WERI-Rb-1 (cell line): Measurements from ENCODE around the gene POLH.
"Not testable (repeated sequence)": the region's sequence is repeated elsewhere in the genome, so short reads cannot be mapped to it uniquely, and the experiment has no call there.

Experiments
- DNase-seq: peaks from one replicate; pipeline ENCODE4 v3.0.0-alpha.2; 2020
- H3K27ac ChIP-seq: fragments of 250-450 bp; sonication (Bioruptor Pico); 2 replicates; pipeline ENCODE4 v1.5.1; 2020; ENCODE audit warnings: mild to moderate bottlenecking, moderate library complexity
- H3K27me3 ChIP-seq: fragments of 250-450 bp; sonication (Bioruptor Pico); 2 replicates; pipeline ENCODE4 v1.5.1; 2021; ENCODE audit warnings: mild to moderate bottlenecking, low read depth, moderate library complexity; ENCODE audit not compliant: insufficient read depth, severe bottlenecking
- H3K36me3 ChIP-seq: fragments of 250-450 bp; sonication (Bioruptor Pico); 2 replicates; pipeline ENCODE4 v1.5.1; 2020; ENCODE audit warnings: mild to moderate bottlenecking, moderate library complexity
- H3K4me3 ChIP-seq: 2 replicates; pipeline ENCODE4 v1.5.1; 2011; ENCODE audit warnings: low read depth, mild to moderate bottlenecking, control low read depth, low read length
- H3K9me3 ChIP-seq: fragments of 250-450 bp; sonication (Bioruptor Pico); 2 replicates; pipeline ENCODE4 v1.5.1; 2021; ENCODE audit warnings: mild to moderate bottlenecking, moderate library complexity; ENCODE audit not compliant: severe bottlenecking
- CTCF ChIP-seq: IDR thresholded peaks from 2 replicates; pipeline ENCODE4 v1.5.1; 2011; ENCODE audit warnings: low read depth, mild to moderate bottlenecking, control low read depth, inconsistent platforms, low read length

Gene POLH

GRCh38 chr6:43648248-43648647 lies 72.3 kb downstream of the POLH start:
- Histone ChIP-seq H3K27ac (no peak overlapping the region), H3K36me3 (peaks cover 9% of the 10 kb centered on the region)

GRCh38 chr6:43652822-43653221 lies 76.8 kb downstream of the POLH start:
- not testable (repeated sequence) for DNase-seq, H3K9me3 ChIP-seq, H3K36me3 ChIP-seq, H3K27me3 ChIP-seq, H3K27ac ChIP-seq, H3K4me3 ChIP-seq

More at GRCh38 chr6:43648248-43648647, 72.3 kb downstream of the POLH start:
- no peak for DNase-seq
- no peaks in the 10 kb centered on the region for H3K27me3 ChIP-seq
- no peaks in the 10 kb centered on the region for H3K9me3 ChIP-seq
- H3K4me3 ChIP-seq = no peak overlapping the region
- TF ChIP-seq CTCF = no peak

- Histone ChIP-seq H3K36me3 (no peaks in the 10 kb centered on the region), H3K4me3 (no peak overlapping the region), H3K27ac (no peak overlapping the region), H3K9me3 (peaks cover 20% of the 10 kb centered on the region), H3K27me3 (no peaks in the 10 kb centered on the region)
- no peak for TF ChIP-seq CTCF
- no peak for DNase-seq
Measured at GRCh38 chr6:43657221-43657802, 81.3 kb downstream of the POLH start.

- no peak overlapping the region for H3K27ac ChIP-seq
- H3K9me3 ChIP-seq = peaks cover 20% of the 10 kb centered on the region
- DNase-seq = no peak
- H3K4me3 ChIP-seq = no peak overlapping the region
- H3K36me3 ChIP-seq = no peaks in the 10 kb centered on the region
- no peak for TF ChIP-seq CTCF
- H3K27me3 ChIP-seq = no peaks in the 10 kb centered on the region
Measured at GRCh38 chr6:43658161-43658560, 82.2 kb downstream of the POLH start.

GRCh38 chr6:43662948-43663347 lies 87.0 kb downstream of the POLH start:
- not testable (repeated sequence) for H3K27ac ChIP-seq, H3K36me3 ChIP-seq, DNase-seq, H3K4me3 ChIP-seq, H3K27me3 ChIP-seq
- H3K9me3 ChIP-seq = peaks cover 15% of the 10 kb centered on the region
